BJ (cell line): ENCODE measurements around the gene PRELID3B. TPM values are rescaled to one million over a fixed set of nuclear protein-coding genes. Genes with fewer than 3 reads are reported as not detected.

Experiments
- CTCF ChIA-PET: fragments of 350-600 bp; formaldehyde crosslinking; extraction: SDS; loops from one replicate; lab custom pipeline; 2021; ENCODE audit warnings: antibody characterized with exemption, inconsistent platforms; lab: Yijun Ruan, JAX
- POLR2A ChIA-PET: fragments of 300-600 bp; sonication (Branson Sonifier 250); formaldehyde crosslinking; extraction: SDS; loops from one replicate; lab custom pipeline; 2021; ENCODE audit warnings: antibody characterized with exemption; lab: Charles Lee
- DNase-seq: peaks from one replicate; pipeline ENCODE4 v3.0.0-alpha.2; 2011; ENCODE audit warnings: low read depth
- H3K27me3 ChIP-seq: 2 replicates; pipeline ENCODE4 v1.6.0; 2011; ENCODE audit warnings: low read length; ENCODE audit not compliant: control insufficient read depth, insufficient read depth
- H3K36me3 ChIP-seq: 2 replicates; pipeline ENCODE4 v1.5.1; 2011; ENCODE audit warnings: low read length; ENCODE audit not compliant: control insufficient read depth, insufficient read depth
- H3K4me3 ChIP-seq: 2 replicates; pipeline ENCODE4 v1.5.1; 2011; ENCODE audit warnings: low read depth, mild to moderate bottlenecking, control low read depth, low read length
- polyA plus RNA-seq: library from polyadenylated mRNA; depleted of rRNA; stranded (reverse); fragments of >200 nt; gene quantifications from 2 replicates; pipeline ENCODE4 v1.2.3, GENCODE V29; 2011
- TF ChIP-seq, protein P1 (sequence below): IDR thresholded peaks from 2 replicates; pipeline ENCODE4 v1.5.1; 2011; ENCODE audit warnings: low read depth, mild to moderate bottlenecking, control low read depth, inconsistent platforms, low read length, moderate library complexity; ENCODE audit not compliant: insufficient read depth

The PRELID3B gene
- polyA plus RNA-seq, 1 experiment: 76.0 TPM

DNA sequence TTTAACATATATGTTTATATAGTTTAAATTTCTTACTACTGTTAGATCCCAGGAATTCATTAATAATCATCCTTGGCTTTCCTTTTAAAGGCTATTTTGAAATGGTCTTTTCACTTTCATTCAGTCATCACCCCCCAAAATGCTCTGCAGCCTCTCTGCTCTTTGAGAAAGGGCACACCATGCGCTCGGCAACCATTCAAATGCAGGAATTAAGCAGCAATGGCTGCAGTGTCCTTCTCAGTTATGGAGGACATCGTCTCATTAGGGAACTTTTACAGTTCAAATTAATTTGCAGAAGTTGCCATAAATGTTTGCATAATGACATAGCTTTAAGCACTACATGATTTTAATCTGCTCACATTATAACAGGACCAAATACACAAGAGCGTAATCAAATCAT is 17.1 kb downstream of the PRELID3B start:
- CTCF ChIA-PET: no interaction called here
- TF ChIP-seq, protein P1, sequence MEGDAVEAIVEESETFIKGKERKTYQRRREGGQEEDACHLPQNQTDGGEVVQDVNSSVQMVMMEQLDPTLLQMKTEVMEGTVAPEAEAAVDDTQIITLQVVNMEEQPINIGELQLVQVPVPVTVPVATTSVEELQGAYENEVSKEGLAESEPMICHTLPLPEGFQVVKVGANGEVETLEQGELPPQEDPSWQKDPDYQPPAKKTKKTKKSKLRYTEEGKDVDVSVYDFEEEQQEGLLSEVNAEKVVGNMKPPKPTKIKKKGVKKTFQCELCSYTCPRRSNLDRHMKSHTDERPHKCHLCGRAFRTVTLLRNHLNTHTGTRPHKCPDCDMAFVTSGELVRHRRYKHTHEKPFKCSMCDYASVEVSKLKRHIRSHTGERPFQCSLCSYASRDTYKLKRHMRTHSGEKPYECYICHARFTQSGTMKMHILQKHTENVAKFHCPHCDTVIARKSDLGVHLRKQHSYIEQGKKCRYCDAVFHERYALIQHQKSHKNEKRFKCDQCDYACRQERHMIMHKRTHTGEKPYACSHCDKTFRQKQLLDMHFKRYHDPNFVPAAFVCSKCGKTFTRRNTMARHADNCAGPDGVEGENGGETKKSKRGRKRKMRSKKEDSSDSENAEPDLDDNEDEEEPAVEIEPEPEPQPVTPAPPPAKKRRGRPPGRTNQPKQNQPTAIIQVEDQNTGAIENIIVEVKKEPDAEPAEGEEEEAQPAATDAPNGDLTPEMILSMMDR: no peak
- no peak for DNase-seq
- H3K36me3 ChIP-seq: peaks cover 15% of the 10 kb centered on the region
- H3K27me3 ChIP-seq: no peaks in the 10 kb centered on the region
- H3K4me3 ChIP-seq: no peak overlapping the region
- POLR2A ChIA-PET: no interaction called here

DNA sequence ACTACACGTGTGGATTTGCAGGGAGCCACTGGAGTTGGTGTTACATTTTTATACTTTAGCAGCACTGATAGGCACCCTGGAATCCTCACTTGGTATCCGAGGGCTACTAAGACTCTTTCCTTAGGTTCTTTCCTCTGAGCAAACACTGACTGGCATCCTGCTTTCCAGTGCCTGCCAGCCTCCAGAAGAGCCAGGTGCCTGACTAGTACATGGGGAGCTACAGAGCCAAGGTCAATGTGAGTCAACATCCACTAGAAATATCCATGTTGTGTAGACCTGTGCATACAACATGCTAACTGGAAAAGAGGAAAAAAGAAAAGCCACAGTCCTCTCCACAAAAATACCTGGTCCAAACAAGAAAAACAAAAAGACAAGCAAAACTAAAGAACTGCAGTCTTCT is 17.5 kb downstream of the PRELID3B start:
- H3K36me3 ChIP-seq: peaks cover 15% of the 10 kb centered on the region
- CTCF ChIA-PET: no interaction called here

DNA sequence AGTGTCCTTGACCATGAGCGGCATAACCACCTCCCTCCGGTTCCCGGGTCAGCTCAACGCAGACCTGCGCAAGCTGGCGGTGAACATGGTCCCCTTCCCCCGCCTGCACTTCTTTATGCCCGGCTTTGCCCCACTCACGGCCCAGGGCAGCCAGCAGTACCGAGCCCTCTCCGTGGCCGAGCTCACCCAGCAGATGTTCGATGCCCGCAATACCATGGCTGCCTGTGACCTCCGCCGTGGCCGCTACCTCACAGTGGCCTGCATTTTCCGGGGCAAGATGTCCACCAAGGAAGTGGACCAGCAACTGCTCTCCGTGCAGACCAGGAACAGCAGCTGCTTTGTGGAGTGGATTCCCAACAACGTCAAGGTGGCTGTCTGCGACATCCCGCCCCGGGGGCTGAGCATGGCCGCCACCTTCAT is 18.5 kb downstream of the PRELID3B start:
- POLR2A ChIA-PET: no interaction called here

More for the DNA sequence above, 17.5 kb downstream of the PRELID3B start:
- Histone ChIP-seq H3K27me3 (no peaks in the 10 kb centered on the region), H3K4me3 (no peak overlapping the region)
- POLR2A ChIA-PET: no interaction called here
- DNase-seq: no peak
- TF ChIP-seq, protein P1: no peak

DNA sequence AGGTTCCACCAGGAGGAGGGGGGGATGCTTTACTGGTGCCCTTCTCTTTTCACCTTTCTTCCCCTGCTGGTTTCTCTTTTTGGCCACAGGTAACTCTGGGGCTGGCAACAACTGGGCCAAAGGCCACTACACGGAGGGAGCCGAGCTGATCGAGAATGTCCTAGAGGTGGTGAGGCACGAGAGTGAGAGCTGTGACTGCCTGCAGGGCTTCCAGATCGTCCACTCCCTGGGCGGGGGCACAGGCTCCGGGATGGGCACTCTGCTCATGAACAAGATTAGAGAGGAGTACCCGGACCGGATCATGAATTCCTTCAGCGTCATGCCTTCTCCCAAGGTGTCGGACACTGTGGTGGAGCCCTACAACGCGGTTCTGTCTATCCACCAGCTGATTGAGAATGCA is 19.0 kb downstream of the PRELID3B start:
- peaks cover 15% of the 10 kb centered on the region for H3K36me3 ChIP-seq
- no peak overlapping the region for H3K4me3 ChIP-seq
- DNase-seq: no peak
- H3K27me3 ChIP-seq: no peaks in the 10 kb centered on the region
- ChIA-PET CTCF (interaction anchor here (0.7 to 1.1 kb wide), 2 partner anchors 8 to 14 kb away, joined by 3 to 4 read pairs; no protein-coding TSS in a partner anchor), POLR2A (no interaction called here)
- TF ChIP-seq, protein P1: no peak

More for the DNA sequence above, 18.5 kb downstream of the PRELID3B start:
- TF ChIP-seq, protein P1: no peak
- no peak overlapping the region for H3K4me3 ChIP-seq
- H3K27me3 ChIP-seq: no peaks in the 10 kb centered on the region
- peaks cover 15% of the 10 kb centered on the region for H3K36me3 ChIP-seq
- CTCF ChIA-PET: interaction anchor here (0.7 to 1.1 kb wide), 2 partner anchors 8 to 14 kb away, joined by 3 to 4 read pairs; no protein-coding TSS in a partner anchor
- no peak for DNase-seq

- CTCF ChIA-PET: no interaction called here
- no peaks in the 10 kb centered on the region for H3K27me3 ChIP-seq
- peaks cover 15% of the 10 kb centered on the region for H3K36me3 ChIP-seq
- POLR2A ChIA-PET: no interaction called here
- H3K4me3 ChIP-seq: no peak overlapping the region
- TF ChIP-seq, protein P1: no peak
- no peak for DNase-seq
Observed at GRCh38 chr20:59022754-59023153, 19.8 kb downstream of the PRELID3B start.
